COR-L47 (cell line): Measurements from ENCODE around the gene FBXL22.
"Not testable (repeated sequence)": the region's sequence is repeated elsewhere in the genome, so short reads cannot be mapped to it uniquely, and the experiment has no call there.

Experiments used
- DNase-seq: peaks from one replicate; lab custom pipeline; 2025; lab: John Stamatoyannopoulos, UW

The FBXL22 gene

GRCh38 chr15:63612300-63612699, 15.1 kb downstream of the FBXL22 start:
- no peak for DNase-seq

- DNase-seq: no peak
Observed at GRCh38 chr15:63615935-63616334, 18.7 kb downstream of the FBXL22 start.

GRCh38 chr15:63617147-63617546, 20.0 kb downstream of the FBXL22 start:
- not testable (repeated sequence) for DNase-seq

GRCh38 chr15:63617627-63618026, 20.4 kb downstream of the FBXL22 start:
- DNase-seq: not testable (repeated sequence)

- not testable (repeated sequence) for DNase-seq
Observed at GRCh38 chr15:63620760-63621159, 23.6 kb downstream of the FBXL22 start.

GRCh38 chr15:63623232-63623969, 26.2 kb downstream of the FBXL22 start:
- no peak for DNase-seq

GRCh38 chr15:63626955-63627354, 29.8 kb downstream of the FBXL22 start:
- DNase-seq: no peak

- no peak for DNase-seq
Observed at GRCh38 chr15:63628123-63628822, 31.1 kb downstream of the FBXL22 start.

GRCh38 chr15:63630036-63630751, 33.0 kb downstream of the FBXL22 start:
- DNase-seq: no peak

GRCh38 chr15:63633312-63633711, 36.1 kb downstream of the FBXL22 start:
- DNase-seq: no peak

GRCh38 chr15:63634154-63634553, 37.0 kb downstream of the FBXL22 start:
- DNase-seq: no peak

- DNase-seq: no peak
Observed at GRCh38 chr15:63636518-63637061, 39.4 kb downstream of the FBXL22 start.

GRCh38 chr15:63638839-63639238, 41.7 kb downstream of the FBXL22 start:
- no peak for DNase-seq

- no peak for DNase-seq
Observed at GRCh38 chr15:63640146-63640545, 43.0 kb downstream of the FBXL22 start.
